Mesothelial cell of epicardium (in vitro differentiated cells): ENCODE data around the gene IL17F. TPM values are rescaled to one million over a fixed set of nuclear protein-coding genes. Genes with fewer than 3 reads are reported as not detected.

ENCODE experiments used
- DNase-seq, 2 experiments: peaks; one replicate each; pipeline ENCODE4 v3.0.0; 2021; ENCODE audit warnings: low spot score in 2 of 2; ENCODE audit not compliant: unreplicated experiment in 2 of 2
- H3K27ac Mint-ChIP-seq: 2 replicates; pipeline ENCODE4 v1.8.0; 2021; ENCODE audit warnings: mixed read lengths
- H3K27me3 Mint-ChIP-seq: 2 replicates; pipeline ENCODE4 v1.8.0; 2021; ENCODE audit warnings: low read depth, mixed read lengths
- H3K36me3 Mint-ChIP-seq: 2 replicates; pipeline ENCODE4 v1.8.0; 2021; ENCODE audit warnings: mixed read lengths
- H3K4me1 Mint-ChIP-seq: 2 replicates; pipeline ENCODE4 v1.8.0; 2021; ENCODE audit warnings: mixed read lengths
- H3K4me3 Mint-ChIP-seq: 2 replicates; pipeline ENCODE4 v1.8.0; 2021; ENCODE audit warnings: mild to moderate bottlenecking, moderate library complexity, mixed read lengths
- H3K9me3 Mint-ChIP-seq: 2 replicates; pipeline ENCODE4 v1.8.0; 2021; ENCODE audit warnings: mixed read lengths
- total RNA-seq: library from RNA; stranded (reverse); gene quantifications from 3 replicates; pipeline ENCODE4 v1.2.1, GENCODE V29; 2021
- TF ChIP-seq, protein P1 (sequence below): fragments of 200-600 bp; sonication (generic); IDR thresholded peaks from one replicate; pipeline ENCODE4 v1.5.0; 2021; ENCODE audit warnings: antibody characterized with exemption; ENCODE audit not compliant: unreplicated experiment

The IL17F gene
- total RNA-seq, 1 donor from 2014 or later = not detected

DNA sequence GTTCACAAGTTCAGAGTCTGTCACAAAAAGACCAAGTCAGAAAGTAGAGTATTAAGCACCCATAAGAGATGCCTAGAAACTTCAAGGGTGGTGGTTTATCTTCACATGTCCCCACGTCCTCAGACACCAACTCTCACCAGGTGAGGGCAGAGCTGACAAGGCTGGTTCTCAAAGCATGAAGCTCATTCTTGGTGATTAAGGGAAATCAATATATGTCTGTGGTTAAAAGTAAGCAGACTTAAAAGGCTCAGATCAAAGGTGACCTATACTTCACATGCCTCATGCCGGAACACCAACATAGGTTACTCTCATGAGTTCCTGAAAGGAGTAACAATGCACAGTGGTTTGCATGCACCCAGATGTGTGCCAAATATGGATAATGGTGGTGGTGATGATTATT lies 31.2 kb downstream of the IL17F start:
- Mint-ChIP-seq H3K36me3 (no peaks in the 10 kb centered on the region), H3K4me3 (no peak overlapping the region)

DNA sequence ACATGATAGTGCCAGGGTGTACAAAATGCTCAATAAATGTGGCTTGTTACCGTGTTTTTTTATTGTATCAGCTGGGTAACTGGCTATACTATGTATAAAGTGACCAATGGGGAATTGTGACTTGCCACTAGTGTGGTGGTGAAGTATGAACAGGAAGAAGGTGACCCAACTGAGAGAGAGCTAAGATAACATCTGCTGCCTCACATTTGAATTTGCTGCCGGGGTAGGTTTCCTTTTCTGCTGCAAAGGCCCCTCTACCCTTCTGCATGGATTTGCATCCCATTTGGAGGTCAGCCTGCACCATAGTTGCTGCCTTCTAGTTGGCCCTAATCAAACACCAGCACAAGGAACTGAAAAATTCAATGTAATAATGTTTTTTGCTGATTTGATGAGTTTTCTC lies 34.1 kb downstream of the IL17F start:
- no peak overlapping the region for H3K27ac Mint-ChIP-seq
- H3K27me3 Mint-ChIP-seq = peaks cover 9% of the 10 kb centered on the region
- no peaks in the 10 kb centered on the region for H3K4me1 Mint-ChIP-seq
- H3K9me3 Mint-ChIP-seq = no peaks in the 10 kb centered on the region
- DNase-seq = no peak
- no peak overlapping the region for H3K4me3 Mint-ChIP-seq
- TF ChIP-seq, protein P1, sequence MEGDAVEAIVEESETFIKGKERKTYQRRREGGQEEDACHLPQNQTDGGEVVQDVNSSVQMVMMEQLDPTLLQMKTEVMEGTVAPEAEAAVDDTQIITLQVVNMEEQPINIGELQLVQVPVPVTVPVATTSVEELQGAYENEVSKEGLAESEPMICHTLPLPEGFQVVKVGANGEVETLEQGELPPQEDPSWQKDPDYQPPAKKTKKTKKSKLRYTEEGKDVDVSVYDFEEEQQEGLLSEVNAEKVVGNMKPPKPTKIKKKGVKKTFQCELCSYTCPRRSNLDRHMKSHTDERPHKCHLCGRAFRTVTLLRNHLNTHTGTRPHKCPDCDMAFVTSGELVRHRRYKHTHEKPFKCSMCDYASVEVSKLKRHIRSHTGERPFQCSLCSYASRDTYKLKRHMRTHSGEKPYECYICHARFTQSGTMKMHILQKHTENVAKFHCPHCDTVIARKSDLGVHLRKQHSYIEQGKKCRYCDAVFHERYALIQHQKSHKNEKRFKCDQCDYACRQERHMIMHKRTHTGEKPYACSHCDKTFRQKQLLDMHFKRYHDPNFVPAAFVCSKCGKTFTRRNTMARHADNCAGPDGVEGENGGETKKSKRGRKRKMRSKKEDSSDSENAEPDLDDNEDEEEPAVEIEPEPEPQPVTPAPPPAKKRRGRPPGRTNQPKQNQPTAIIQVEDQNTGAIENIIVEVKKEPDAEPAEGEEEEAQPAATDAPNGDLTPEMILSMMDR = no peak
- no peaks in the 10 kb centered on the region for H3K36me3 Mint-ChIP-seq

More for the DNA sequence above, 31.2 kb downstream of the IL17F start:
- TF ChIP-seq, protein P1 = no peak
- no peaks in the 10 kb centered on the region for H3K9me3 Mint-ChIP-seq
- H3K27ac Mint-ChIP-seq = no peak overlapping the region
- H3K27me3 Mint-ChIP-seq = peaks cover 9% of the 10 kb centered on the region
- DNase-seq = no peak
- H3K4me1 Mint-ChIP-seq = no peaks in the 10 kb centered on the region

DNA sequence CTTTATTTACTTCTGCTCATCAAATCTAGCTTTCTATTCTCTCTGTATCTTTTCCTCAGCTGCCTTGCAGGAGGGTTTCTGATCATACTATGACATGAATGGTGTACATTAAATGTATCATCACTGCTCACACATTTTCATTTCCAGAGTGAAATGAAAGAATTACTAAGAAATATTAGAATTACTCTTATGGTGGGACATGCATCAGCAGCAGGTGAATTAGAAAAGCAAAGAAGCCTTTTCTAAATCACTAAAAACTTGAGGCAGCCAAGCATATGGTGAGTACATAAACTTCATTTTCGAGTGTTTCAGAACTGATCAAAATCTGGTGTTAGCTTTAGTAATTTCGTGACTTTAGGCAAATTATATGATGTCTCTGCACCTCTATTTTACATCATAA lies 34.5 kb downstream of the IL17F start:
- DNase-seq = no peak
- Mint-ChIP-seq H3K4me1 (no peaks in the 10 kb centered on the region), H3K9me3 (no peaks in the 10 kb centered on the region), H3K27me3 (peaks cover 9% of the 10 kb centered on the region), H3K27ac (no peak overlapping the region), H3K36me3 (no peaks in the 10 kb centered on the region), H3K4me3 (no peak overlapping the region)
- TF ChIP-seq, protein P1 = no peak

DNA sequence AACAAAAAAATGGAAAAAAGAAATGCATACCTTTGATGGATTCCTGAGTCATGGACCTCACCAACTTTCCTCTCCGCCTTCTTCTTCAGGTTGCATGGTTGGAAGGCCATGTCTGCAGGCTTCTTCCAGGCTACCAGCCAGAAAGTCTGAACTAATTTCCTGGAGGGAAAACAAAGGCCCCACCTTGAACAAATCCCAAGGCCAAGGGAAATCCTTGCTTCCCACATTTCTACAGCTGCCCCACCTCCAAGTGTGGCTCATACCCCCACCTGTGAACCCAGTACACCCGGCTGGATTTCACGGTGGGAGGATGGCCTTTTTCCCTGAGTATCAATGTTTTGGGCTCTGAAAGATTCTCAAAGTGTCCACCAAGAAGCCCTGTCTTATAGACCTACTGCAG lies 35.7 kb downstream of the IL17F start:
- Mint-ChIP-seq H3K27me3 (peaks cover 9% of the 10 kb centered on the region), H3K36me3 (no peaks in the 10 kb centered on the region), H3K27ac (no peak overlapping the region), H3K9me3 (no peaks in the 10 kb centered on the region), H3K4me1 (no peaks in the 10 kb centered on the region), H3K4me3 (no peak overlapping the region)
- TF ChIP-seq, protein P1 = no peak
- DNase-seq = no peak

DNA sequence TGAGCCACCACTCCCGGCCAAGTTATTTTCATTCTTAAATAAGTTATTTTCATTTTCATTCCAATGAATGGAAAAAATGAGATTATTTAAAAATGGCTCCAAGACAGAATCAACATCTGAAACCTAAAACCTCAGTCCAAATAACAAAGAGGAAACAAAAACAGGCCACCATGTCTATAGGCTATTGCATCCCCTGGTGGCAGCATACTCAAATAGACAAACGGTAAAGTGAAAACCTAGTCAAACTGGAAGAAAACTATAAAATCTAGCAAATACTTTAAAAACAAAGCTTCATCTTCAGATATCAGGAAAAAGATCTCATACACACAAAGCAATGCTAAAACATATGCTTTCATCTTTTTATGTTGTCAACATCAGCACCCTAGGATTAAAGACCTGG lies 37.2 kb downstream of the IL17F start:
- Mint-ChIP-seq H3K9me3 (peaks cover 3% of the 10 kb centered on the region), H3K27me3 (peaks cover 3% of the 10 kb centered on the region), H3K27ac (no peak overlapping the region), H3K4me1 (no peaks in the 10 kb centered on the region), H3K4me3 (no peak overlapping the region), H3K36me3 (no peaks in the 10 kb centered on the region)
- TF ChIP-seq, protein P1 = no peak
- DNase-seq = no peak

DNA sequence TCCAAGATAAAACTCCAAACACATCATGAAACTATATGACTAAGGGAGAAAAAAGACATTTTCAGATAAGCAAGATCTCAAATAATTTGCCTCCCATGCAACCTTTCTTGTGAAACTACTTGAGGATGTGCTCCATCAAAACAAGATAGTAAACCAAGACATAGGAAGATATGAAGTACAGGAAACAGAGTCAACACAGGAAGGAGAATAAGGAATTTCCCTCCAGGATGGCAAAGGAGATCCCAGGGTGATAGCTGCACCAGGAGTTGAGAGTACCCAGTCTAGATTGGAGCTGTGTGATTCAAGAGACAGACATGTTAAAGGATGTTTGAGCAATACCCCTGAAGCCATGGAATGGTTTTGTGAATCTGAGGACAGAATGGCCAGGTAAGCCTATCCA lies 42.8 kb downstream of the IL17F start:
- no peak overlapping the region for H3K4me3 Mint-ChIP-seq

More for the DNA sequence above, 42.8 kb downstream of the IL17F start:
- DNase-seq = no peak
- peaks cover 6% of the 10 kb centered on the region for H3K36me3 Mint-ChIP-seq
- H3K27me3 Mint-ChIP-seq = no peaks in the 10 kb centered on the region
- no peak overlapping the region for H3K27ac Mint-ChIP-seq
- peaks cover 44% of the 10 kb centered on the region for H3K9me3 Mint-ChIP-seq
- H3K4me1 Mint-ChIP-seq = no peaks in the 10 kb centered on the region
- TF ChIP-seq, protein P1 = no peak
